Cerebellar cortex (tissue), 1 donor: ENCODE results near the gene PLAU.
A peak's percentile ranks its signal among the peaks of the same experiment; 100 is the strongest.

ENCODE experiments used
- DNase-seq: peaks from one replicate; pipeline ENCODE4 v3.0.0-alpha.2; 2015; ENCODE audit warnings: low spot score

PLAU gene

DNA sequence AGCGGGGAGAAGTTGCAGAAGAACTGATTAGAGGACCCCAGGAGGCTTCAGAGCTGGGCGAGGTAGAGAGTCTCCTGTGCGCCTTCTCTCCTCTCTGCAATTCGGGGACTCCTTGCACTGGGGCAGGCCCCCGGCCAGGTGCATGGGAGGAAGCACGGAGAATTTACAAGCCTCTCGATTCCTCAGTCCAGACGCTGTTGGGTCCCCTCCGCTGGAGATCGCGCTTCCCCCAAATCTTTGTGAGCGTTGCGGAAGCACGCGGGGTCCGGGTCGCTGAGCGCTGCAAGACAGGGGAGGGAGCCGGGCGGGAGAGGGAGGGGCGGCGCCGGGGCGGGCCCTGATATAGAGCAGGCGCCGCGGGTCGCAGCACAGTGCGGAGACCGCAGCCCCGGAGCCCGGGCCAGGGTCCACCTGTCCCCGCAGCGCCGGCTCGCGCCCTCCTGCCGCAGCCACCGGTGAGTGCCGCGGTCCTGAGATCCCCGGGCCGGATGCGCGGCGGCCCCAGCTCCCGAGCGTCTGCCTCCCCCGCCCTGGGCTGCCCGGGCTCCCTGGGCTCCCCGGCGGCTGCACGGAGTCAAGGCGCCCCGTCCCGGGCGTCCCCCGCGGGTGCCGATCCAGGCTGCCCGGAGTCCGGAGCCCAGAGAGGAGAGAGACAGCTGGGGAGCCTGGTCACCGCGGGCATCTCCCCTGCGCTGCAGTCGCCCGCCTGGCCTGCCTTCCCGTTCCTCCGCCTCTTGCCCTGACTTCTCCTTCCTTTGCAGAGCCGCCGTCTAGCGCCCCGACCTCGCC, at the start of gene PLAU:
TSS of gene PLAU (plus strand) at position 369 of the 789 bp plus-strand sequence. CDS start 424 bp downstream, outside the sequence.
- DNase-seq: no peak

DNA sequence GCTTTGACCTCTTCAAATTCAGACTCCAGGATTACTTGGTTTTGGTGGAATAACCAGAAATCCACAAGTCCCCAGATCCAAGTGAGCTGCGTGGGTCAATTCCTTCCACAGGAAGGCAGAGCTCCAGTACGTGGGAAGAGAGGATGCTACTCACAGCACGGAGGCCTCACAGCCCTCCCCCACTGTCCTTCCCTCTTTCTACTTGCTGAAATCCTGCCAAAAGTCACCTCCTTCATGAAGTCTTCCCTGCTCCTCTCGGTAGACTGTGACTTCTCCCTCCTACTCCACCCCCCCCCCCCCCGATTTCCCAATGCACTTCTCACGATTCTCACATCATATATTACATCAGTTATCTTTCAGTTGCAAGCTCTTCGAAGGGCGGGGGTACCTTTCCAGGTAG, 48.9 kb upstream of the PLAU start:
- no peak for DNase-seq

DNA sequence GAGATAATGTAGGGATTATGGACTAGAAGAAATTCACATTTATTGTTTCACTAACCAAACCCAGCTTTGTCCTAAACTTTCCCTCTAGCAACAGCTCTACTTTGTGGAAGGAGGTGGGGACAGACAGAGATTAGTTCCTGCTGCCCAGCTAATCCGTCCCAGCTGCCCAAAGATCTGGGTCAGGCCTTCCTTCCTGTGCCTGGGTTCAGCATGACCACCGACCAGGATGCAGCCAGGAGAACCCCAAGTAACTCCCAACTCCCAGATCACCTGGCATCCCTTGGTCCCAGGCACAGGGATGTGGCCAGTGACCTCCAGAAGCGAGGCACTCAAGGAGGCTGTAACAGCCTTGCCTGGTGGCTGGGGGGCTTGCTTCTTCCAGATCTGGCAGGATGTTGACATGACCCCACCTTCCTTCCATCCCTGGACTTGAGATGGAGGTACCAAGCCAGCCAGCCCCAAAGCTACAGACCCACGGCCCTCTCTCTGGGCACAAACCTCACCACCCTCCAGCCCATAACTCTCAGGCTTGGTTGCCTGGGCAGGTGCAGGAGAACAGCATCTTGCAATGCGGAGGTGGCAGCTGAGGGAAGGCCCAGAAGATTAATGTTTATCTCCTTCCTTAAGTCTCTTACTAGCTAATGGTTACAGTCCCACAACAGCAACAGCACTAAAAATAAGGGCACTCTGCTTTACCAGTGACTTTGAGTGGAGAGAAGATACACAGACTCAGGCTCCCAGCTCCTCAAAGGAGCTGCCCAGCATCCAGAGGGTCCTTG, 47.7 kb upstream of the PLAU start:
- DNase-seq: no peak

DNA sequence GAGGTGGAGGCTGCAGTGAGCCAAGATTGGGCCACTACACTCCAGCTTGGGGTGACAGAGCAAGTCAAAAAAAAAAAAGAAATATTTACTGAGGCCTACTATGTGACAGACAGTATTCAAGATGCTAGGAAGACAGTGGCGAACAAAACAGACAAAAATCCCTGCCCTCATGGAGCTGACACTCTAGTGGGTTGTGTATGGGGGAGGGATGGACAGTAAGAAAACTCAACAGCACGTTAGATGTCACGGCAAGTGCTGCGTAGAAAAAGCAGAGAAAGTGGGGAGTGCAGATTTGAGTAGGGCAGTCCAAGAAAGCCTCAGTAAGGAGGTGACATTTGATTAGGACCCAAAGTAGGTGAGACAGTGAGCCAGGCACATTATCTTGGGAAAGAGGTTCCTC, 46.7 kb upstream of the PLAU start:
- no peak for DNase-seq

DNA sequence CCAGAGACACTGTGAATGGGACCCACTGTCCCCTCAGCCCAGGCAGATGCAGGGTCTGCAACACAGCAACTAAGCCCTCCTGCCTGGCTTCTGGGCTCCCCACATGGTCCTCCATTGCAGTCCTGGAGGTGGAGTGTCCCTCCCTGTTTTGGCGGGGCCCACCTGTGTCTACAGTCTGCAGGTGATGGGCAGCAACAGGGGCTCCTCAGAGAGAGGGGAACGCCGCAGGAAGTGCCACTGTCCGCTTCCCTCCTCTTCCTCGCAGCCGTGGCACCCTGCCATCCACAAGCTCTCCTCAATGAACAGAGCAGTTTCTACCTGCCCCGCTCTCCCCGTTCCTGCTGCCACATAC, 45.8 kb upstream of the PLAU start:
- no peak for DNase-seq

DNA sequence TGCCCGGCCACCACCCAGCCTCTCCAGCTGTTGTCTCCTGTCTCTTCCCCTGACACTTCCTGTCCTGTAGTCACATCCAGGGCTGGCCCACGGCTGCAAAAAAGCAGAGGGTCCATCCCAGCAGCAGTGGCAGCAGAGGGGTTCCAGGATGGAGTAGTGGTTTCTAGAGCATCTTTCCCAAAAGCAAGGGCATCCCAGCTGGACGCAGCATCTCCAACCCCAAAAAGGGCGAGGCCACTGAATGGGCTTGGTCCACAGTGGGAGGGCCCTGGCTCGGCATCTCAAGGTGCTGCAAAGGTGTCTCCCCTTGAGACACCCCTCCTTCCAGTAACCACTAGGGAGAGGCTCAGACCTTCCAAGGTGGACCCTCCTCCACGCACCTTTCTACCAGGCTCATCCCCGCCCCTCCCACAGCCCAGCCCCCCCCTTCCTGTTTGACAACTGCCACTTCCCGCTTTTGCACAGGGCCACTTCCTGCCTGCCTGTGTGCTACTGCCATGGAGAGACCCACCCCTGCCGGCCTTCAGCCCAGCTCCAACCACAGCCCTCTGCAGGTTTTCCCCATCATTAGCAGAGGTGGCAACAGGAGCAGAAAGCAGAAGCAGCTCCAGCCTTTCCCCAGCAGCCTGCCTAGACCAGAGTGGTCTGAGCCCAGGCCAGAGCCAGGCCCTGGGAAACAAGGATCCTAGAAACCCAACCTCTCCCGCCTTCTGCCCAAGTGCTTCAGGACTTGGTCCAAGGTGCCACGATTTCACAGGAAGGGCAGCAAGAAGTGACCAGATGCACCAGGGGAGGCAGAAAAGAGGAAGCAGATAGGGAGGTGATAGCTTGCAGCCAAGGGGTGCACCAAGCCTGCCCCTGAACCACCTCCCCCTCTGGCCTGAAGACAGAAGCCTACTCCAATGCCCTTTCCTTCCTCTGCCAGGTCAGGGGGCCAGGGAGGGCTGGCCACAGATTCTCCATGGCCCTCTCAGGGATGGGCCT, 45.2 kb upstream of the PLAU start:
- DNase-seq: no peak

DNA sequence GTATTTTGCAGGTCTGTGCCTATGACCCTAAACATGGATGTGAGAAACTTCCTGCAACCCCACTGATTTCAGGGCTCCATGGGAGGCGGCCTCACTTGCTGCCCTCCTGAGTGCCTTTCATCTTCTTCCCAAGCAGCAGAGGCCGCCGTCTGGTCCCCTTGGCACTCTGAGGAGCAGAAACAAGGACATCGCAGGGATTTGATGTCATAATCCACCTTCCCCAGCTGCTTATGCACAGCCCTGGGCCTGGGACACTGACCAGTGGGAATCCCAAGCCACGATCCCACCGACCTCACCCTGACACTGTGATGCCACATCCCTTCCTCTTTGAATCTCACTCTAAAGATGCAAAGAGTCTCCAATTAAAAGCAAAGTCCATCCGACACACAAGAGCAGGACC, 44.3 kb upstream of the PLAU start:
- DNase-seq: no peak

DNA sequence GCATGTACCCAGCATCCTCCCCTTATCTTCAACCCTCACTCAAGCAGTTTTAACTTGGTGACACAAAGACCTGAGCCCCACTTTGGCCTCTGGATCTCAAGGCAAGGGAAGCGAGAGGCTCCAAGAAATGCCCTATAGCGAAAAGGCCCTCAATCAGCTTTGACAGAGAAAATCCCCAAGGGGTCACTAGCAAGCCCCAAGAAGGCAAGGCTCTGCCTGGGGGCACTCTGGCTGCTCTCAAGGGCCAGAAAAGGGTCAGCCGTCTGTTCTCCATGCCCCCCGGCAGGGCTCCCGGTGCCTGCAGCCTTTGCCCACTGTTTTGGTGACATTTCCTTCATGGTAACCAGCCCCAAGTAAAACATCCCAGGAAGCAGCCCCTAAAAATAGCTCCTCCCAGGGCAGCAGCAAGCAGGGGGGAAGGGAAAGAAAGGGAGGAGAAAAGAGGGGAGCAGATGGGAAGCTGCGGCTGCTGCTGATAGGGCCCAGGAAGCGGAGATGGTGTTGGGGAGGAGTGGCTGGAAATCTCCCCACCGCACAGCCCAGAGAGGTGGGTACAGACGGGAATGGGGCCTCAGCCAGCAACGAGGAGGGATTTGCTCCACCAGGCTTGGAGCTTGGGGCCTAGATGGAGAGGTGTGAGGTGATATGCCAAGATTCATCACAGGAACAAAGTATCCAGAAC, 43.7 kb upstream of the PLAU start:
- peak; percentile 20 for DNase-seq

DNA sequence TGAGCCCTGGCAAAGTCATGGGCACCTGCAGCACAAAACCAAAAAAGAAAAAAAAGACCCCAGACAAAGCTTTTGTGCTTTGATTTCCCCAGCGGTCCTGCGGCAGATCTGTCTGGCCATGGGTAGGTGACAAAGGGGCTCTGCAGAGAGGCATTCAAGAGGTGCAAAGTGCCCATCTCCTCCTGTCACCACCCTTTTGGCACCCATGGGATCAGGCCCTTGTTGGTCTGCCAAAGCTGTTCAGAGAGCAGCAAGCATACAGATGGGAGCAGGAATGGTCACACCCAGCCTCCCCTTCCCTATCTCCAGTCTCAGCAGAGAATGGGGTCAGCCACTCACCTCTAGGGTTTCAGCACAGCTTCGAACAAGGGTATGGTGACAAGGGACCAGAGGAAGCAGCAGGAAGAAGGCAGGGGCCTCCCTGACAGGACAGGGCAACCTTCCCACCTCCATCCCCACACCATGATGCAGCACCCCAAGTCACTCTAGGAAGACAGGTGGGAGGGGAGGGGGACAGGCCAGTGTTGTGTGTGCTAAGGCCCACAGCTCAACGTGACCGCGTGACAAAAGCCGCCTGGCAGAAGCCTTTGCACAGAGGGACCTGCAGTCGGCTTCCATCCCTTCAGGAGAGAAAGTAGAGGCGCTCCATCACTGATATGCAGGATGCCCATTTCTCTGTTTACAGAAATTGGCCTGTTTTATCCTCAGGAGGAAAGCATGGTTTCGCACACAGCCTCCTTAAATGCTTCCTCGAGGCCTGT, 42.9 kb upstream of the PLAU start:
- no peak for DNase-seq

DNA sequence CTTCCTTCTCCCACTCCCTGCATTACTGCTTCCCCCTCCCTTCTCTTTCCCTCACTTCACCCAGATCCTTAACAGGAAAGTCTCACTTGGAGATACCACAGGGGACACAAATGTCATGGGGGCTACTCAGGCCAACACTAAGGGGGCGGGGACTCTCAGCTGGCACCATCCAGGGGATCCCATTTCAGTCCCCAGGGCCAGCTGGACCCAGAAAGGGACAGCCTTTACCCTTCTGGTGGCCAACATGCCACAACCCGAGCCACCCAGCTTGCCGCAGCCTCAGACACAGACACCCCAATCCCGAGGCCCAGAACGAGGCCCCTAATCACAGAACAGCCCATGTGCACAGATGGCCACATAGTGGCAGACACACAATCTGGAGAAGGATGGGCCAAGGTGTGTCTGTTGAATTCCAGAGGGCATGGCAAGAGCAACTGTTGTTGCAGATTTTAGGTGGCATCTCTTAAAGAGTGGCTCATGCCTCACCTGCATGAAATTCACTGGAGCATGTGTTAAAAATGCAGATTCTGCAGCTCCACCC, 42.2 kb upstream of the PLAU start:
- DNase-seq: peak; percentile 57

DNA sequence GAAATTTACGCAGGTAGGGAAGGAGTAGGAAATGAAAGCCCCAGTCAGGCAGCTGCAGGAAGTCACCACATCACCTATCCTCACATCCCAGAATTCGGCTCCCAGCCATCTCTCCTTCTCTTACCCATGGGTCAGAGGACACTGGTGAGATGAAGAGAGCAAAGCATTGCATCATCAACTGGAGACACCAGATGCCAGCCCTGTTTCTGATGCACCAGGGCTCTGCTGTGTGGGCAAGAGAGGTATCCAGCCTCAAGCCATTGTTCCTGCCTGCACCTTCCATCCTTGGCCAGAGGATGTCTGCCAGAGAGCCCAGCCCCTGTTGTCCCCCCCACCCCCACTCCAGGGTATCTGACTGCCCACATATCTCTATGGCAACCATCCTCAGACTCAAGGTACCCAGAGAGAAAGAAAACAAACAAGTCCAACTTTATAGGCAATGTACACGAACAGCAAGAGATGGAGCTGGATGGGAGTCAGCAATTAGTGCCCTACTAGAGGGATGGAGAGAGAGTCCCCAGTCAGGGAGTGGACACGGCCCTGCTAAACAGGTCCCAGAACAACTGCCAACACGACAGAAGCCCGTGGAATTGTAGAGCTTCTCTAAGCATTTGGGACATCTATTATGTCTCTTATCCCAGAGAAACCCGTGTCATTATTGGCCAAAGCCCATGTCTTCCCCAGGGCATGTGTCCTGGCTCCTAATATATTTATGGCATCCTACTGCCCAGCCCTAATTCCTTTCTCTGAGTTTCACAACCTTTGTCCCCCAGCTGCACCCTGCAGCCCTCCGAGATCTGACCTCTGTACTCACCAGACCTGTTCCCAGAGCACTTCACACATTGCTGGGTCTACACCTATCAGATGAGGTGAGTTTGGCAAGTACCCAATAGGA, 39.4 kb upstream of the PLAU start:
- DNase-seq: no peak

DNA sequence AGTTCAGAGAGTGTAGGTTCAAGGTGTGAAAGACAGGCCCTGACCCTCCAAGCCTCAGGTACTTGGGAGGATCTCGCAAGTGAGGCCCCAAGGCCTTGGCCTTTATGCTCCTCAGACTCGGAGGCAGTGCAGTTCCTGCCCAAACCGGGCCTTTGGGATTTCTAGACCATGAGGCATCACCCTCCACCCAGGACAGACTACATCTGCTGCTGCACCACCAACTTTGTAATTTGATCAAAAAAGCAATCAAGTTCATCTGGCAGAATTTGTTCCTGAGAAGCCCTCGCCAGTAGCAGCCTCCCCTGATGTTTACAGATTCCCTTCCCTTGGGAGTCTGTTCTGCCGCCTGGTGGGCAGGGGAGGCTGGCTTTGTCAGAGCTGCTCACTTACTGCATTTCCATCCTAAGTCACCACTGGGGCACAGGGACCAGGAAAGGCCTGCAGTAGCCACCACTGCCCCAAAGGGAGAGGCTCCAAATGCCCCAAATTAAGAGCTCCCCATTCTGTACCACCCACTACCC, 38.7 kb upstream of the PLAU start:
- peak; percentile 18 for DNase-seq

DNA sequence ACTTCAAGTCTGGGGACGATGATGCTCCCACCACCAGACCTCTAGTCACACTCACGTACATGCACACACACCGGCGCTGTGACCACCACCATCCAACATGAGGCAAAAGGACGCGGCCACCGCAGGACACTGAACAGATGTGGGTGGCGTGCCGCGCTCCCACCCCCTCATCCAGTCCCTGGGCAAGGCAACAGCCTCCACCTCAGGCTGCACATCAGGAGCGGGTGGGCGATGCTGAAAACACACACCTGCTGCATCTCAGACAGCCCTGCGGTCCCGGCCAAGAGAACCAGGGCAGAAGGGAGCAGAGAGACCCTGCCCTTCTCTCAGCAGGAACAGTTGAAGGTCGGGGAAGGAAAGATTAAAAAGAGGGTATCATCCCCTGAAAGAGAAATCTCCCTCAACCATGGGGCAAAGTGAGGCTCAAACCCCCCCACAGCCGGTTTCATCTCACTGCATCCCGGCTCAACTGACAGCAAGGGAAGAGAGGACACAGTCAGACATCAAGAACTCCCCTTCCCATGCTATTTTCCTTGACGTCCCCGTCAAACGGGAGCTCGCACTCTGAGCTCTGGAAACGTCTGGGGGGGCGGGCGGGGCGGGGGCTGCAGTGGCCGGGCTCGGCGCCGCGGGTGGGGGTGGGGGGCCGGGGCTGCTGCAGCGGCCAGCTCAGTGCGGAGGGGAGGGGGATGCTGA, 37.6 kb upstream of the PLAU start:
- no peak for DNase-seq

DNA sequence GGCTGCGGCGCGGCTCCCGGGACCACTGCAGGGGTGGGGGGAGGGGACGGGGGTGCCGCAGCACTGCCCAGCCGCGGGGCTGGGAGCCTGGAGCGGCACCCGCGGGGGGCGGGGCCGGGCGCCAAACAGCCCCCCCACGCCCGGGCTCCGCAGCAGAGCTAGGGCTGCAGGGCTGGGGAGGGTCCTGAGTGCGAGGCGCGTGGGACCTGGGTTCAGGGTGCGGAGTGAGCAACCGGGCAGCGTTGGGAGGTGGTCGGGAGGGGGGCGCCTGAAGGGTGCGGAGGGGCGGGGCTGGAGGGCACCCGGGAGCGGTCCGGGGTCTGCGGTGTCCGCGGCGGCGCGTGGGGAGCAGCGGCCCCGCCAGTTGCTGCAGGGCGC, 37.1 kb upstream of the PLAU start:
- no peak for DNase-seq

DNA sequence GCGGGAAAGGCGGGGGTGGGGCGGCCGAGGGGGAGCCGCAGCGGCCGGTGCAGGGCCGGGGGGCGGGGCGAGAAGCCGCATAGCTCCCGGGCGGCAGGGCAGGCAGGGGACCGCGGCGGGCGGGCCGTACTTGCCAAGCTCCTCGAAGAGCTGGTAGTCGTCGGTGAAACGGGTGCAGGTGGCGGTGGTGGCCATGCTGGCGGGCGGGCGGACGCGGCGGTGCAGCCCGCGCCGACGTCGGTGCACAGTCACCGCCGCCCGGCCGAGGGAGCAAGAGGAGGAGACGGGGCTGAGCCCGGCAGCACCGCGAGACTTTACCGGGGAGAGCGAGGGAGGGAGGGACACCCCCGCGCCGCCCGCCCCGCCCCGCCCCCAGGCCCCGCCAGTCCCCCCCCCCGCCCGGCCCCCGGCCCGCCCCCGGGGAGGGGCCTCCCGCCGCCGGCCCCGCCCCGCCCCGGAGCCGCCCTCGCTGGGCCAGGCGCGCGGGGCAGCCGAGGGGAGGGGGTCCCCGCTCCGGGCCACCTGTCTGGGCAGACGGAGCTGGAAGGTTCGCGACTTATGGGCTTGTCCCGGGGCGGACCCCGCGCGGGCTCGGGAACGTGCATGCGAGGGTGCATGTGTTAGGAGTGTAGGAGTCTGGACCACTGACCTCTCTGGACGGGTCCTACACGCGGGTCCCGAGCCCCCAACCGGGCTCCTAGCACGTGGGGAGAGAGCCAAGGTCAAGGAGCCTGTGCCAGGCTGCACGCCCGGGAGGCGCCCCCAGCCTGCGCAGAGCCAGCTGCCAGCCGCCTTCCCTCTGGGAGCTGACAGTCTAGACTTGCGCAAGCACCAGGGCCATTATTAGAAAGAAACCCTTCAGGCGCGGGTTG, 36.4 kb upstream of the PLAU start, which contains the start of gene CAMK2G:
TSS of gene CAMK2G (minus strand) at position 289 of the 872 bp plus-strand sequence. CDS start at position 195, 94 bp downstream.
- DNase-seq: peak; percentile 72

DNA sequence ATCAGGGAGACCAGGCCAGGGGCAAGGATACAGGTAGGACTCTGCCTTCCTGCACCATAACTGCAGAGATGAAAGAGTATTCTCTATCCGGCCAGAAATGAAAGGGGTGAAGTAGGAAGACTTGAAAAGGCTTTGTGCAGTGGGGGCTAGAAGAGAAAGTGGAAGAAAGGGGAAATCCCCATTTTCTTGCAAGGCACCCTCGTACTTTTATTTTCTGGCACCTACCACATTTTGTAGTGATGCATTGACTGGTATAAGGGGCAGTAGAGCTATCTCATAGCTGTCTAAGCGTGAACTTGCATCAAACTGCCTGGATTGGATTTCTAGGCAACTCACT, 35.8 kb upstream of the PLAU start:
- no peak for DNase-seq

DNA sequence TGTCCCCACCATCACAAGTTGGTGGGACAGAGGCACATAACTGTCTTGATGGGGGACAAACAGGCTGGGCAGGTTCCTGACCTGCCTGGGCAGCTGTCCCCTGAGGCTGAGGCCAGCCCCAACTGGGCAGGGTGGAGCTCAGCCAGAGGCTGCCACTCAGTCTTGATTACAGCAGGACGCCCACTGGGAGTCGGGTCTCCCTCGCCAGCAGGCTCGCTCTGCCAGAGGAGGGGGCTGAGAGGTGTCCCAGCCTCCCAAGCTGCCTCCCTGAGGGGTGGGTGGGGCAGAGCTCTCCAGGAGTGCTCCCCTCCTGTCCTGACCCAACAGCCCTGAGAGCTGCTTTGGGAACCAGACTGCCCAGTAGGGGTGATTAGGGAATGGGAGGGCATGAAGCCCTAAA, 34.8 kb upstream of the PLAU start:
- no peak for DNase-seq

DNA sequence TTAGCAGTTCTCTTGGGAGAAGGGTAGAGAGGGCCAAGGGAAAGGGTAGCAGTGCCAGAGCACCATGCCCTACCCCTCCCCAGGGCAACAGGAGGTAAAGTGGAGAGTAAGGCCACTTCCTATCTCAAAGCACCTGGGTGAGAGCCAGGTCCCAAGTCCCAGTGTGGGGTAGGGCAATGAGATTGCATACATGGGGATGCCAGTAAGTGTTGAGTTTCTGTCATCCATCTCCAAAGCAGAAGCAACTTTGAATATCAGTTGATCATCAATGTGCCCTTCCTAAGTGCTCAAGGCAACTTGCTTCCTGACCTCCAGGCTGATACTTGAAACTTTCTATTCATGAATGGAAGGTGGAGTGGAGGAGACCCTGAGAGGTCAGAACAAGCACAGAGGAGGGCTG, 34.4 kb upstream of the PLAU start:
- DNase-seq: no peak
